HG03175 (cell line): ENCODE results near the gene TRAPPC2L.

Experiments
- ATAC-seq: cut with Tn5 transposase; IDR thresholded peaks from one replicate; pipeline ENCODE4 v1.9.1; 2021; ENCODE audit warnings: mild to moderate bottlenecking, moderate library complexity; ENCODE audit not compliant: unreplicated experiment

The TRAPPC2L gene

DNA sequence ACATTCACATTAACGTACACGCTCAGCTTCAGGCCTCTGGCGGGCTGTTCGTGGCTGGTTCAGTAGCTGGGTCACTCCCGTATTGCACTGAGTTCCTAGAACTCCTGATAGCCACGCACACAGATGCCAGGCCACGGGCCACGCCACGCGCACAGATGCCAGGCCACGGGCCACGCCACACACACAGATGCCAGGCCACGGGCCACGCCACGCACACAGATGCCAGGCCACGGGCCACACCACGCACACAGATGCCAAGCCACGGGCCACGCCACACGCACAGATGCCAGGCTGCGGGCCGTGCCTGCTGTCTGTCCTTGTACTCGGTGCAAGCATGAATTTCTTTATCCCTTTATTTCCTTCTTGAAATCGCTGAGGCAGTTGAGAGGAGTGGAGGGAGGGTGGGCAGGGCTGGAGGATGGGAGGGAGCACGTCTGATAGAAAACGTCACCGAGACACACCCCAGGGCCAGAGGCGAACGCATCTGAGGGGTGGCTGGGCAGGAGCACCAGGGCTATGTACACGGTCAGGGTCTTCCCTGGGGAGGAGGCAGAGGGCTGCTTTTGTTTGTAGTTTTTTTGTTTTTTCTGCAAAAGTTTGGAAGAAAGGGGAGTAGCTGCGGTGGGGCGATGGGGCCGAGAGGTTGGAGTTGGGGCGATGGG, 18.1 kb downstream of the TRAPPC2L start:
- no peak for ATAC-seq

DNA sequence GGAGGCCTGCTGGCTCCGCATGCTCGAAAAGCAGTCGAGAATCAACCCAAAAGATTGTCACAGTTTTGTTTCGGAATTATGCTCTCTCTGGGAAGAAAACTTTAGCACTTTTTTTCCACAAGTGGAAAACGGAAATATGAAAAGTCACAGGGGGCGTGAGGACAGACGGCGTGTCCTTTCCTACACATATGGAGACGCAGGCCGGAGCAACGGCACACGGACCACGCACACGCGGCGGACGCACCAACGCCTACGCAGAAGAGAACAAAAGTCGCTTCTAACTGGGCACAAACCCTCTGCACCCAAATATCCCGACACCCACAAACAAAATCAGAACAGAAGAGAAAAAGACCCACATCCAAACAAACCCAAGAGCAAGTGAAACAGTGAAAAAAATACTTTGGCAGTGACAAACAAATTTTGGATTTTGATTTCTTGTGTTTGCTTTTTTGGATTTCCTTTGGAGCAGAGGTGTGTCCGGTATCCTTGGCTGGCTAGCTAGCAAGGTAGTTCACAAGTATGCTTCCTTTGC, 18.8 kb downstream of the TRAPPC2L start:
- no peak for ATAC-seq

DNA sequence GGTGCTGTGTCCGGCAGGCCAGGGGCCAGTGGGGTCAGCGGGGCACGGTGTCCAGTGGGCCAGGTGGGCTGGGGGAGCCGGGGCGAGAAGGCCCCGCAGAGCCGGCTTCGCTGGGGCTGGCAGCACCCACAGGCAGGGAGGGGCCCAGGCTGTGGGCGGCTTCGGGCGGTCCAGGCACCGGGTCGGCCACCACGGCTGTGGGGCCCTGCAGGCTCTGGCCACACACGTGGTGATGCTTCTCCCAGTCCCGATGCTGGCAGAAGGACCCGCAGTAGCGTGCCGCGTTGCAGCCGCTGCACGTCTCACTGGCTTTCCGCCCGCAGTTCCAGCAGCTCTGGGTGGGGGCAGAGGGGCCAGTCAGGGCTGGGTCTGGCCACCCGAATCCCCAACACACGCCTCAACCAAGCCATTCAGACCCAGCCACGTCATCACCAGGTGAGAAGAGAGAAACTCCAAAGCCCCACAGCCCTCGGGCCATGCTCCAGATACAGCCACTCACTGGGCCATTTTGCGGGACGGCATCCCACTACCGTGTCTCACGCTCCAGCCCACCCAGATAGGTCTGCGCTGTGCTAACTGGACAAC, 20.1 kb downstream of the TRAPPC2L start:
- ATAC-seq: no peak

DNA sequence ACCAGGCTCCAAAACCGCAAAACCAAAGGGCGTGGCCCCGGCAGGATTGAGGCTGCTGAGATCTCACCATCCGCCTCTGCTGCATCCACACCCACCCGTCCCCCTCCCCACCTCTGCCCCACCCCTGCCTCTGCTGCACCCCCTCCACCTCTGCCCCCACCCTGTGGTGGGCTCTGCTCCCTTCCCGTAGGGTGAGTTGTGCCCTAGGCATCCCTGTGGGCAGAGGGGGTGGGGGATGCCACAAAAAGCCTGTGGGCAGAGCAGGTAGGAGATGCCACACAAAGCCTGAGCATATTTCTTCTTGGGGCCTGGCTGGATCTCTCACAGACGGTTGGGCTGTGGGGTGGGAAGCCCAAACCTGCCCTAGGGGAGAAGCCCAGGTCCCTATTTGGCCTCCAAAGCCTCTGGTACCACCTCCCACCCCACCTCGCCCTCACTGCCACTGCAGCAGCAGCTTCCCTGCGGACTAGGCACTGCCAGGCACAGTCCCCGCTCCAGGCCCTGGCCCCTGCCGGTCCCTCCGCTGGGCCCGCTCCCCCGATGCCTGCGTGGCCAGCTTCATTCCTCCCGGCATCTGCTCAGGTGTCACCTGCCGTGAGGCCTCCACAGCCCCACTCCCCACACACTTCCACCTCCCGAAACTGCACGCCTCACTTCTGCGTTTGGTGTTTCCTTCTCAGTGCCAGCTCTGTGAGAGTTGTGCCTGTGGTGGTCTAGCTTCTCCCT, 20.8 kb downstream of the TRAPPC2L start:
- ATAC-seq: no peak

DNA sequence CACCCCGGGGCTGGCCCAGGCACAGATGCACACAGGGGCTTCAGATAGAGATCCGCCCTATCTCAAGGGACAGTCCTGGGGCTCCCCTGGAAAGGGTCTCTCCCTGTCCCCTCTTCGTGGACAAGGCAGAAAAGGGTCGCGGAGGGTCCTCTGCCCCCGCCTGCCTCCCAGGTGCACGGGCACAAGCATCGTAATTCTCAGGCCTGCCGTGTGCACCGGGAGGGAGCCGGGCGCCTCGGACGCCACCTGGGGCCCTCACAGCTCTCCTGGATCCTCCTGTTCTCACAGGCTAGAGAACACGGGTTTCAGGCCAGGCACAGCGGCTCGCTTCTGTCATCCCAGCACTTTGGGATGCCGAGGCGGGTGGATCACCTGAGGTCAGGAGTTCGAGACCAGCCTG, 21.4 kb downstream of the TRAPPC2L start:
- no peak for ATAC-seq

DNA sequence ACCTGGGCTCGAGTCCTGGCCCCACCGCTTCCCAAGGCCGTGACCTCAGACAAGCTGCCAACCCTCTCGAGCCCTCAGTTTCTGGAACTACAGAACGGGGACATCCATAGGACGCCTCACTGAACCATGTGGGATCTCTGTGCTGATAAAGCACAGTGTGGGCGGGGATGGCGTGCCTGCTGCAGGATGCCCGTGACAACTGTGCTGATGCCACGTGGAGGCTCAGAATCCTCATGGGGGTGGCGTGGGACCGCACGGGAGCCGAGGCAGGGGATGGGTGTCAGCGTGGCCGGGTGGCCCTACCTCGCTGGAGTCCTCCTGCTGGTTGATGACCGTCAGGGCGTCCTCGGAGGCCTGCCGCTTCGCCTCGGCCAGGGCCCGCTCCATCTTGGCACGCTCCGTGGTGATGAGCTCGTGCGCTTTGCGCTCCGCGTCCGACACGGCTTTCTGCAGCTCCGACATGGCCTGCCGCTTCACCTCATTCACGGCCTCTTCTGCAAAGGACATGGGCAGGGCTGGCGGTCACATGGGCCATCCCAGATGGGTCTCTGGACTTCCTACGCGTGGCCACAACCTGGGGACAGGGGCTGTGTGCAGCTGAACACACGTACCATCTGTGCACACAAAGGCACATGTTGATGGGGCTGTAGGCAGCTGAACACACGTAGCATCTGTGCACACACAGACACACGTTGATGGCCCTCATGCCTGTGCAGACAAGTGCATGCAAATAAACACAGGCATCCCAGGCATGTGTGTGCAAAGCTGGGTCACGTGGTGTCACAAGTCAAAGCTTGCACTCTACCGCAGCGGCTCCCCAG, 22.2 kb downstream of the TRAPPC2L start:
- ATAC-seq: no peak

DNA sequence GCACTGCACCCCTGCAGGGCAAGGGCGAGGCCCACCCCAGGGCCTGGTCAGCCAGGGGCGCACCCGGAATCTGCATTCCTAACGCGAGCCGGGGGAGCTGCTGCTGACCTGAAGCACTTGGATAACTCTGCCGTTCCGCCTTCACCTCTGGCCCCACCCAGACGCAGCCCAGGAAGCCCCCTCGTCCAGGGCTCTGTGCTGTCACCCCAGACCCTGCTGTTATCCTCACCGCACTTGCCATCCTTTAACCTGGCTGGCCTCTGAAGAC, 22.8 kb downstream of the TRAPPC2L start:
- ATAC-seq: no peak

DNA sequence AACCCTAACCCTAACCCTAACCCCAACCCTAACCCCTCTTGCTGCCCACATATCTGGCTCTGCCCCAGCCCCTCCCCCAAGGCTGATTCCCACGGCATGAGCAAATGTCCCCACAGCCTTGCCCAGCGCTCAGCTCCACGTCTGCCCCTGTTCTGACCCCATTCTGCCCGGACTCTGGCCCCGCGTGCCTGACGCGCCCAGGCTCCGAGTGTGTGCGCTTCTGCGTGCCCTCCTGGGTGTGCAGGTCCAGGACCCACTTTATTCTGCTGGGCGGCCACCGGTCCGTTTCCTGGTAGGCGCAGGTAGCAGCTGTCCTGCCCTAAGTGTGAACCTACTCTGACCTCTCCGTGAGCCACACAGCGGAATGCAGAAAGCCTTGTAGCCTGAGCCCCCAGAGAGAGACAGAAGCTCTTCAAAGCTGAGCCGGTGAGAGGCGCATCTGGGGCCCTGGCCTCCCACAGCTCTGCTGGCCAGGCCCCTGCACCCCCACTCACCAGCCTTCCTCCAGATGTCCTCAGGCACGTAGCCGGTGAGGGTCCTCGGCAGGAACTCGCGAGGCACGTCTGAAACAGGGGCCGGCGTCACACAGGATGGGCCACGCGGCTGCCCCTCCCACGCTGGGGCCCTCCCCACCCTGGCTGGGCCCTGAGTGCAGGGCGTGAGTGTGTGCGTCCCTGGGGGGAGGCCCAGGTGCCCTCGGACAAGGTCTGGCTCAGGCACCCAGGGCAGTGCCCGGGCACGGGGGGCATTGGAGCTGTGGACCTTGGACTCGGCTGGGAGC, 23.5 kb downstream of the TRAPPC2L start:
- ATAC-seq: no peak

DNA sequence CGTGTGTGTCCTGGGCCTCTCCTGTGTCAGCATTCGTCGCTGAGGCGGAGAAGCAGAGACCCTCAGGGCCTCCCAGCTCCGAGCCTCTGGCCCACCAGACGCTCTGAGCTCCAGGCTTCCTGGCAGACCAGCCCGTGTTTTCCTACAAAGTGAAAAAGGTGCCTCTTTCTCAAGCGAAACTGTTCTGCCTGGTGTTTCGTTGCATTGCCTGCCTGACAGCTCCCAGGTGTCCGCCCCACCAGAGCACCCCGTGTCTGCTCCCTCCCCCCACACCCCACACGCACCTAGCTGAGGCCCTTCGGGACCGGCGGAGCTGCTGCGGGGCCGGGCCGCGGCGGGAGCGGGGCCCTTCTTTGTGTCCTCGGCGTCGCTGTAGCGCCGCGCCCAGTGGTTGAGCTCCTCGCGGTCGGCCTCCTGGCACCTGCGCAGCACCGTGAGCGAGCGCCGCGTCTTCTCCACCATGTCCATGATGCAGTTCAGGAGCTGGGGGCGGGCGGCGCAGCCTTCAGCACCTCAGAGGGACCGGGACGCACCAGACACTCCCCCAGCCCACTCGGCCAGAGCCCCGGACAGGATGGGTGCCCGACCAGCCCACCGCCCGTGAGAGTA, 24.2 kb downstream of the TRAPPC2L start:
- no peak for ATAC-seq

DNA sequence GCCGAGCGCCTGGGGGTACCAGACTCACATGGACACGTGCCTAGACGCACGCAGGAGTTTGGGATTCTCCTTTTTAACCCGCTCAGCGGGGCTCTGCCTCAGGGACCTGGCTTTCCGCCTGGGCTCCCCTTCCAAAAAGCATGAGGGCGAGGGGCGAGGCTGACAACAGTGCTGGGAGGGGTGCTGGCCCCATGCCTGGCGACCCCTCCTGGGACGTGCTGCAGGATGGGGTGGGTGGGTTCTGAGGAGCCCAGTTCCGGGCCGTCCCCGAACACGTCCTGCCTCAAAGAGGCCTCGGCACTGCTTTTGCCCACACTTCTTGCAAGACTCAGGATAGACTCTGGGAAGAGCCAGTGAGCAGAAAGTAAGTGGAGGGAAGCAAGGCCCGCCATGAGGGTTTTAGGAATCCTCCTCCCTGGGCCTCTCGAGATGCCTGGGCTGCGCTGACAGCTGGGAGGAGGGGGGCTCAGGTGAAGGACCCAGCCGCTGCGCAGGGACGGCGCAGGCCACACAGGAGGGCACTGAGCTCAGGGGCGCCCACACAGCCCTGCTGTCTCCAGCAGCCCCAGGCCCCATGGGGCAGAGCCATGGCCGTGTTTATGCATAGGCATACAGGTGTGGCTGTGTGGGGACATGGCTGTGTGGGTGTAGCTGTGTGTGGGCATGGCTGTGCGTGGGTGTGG, 24.9 kb downstream of the TRAPPC2L start:
- ATAC-seq: no peak

DNA sequence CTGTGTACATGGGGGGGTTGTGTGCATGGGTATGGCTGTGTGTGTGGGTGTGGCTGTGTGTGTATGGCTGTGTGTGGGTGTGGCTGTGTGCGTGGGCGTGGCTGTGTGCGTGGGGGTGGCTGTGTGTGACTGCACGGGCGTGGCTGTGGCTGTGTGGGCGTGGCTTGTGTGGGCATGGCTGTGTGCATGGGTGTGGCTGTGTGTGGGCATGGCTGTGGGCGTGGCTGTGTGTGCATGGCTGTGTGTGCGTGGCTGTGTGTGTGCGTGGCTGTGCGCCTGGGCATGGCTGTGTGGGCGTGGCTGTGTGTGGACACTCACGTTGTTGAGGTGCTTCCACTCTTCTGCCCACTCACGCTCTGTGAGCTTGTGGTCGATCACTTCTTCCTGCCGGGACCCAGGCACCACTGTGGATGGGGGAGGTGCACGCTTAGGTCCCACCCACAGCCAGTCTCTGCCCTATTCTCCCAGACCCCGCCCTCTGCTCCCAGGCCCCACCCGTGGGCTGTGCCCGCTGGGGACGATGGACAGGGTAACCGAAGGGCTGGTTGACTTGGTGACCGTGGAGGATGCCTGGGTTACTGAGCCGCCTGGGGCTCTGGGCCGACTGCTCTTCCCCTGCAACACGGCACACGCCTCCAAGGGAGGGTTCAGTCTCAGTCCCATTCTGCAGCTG, 25.6 kb downstream of the TRAPPC2L start:
- ATAC-seq: no peak

DNA sequence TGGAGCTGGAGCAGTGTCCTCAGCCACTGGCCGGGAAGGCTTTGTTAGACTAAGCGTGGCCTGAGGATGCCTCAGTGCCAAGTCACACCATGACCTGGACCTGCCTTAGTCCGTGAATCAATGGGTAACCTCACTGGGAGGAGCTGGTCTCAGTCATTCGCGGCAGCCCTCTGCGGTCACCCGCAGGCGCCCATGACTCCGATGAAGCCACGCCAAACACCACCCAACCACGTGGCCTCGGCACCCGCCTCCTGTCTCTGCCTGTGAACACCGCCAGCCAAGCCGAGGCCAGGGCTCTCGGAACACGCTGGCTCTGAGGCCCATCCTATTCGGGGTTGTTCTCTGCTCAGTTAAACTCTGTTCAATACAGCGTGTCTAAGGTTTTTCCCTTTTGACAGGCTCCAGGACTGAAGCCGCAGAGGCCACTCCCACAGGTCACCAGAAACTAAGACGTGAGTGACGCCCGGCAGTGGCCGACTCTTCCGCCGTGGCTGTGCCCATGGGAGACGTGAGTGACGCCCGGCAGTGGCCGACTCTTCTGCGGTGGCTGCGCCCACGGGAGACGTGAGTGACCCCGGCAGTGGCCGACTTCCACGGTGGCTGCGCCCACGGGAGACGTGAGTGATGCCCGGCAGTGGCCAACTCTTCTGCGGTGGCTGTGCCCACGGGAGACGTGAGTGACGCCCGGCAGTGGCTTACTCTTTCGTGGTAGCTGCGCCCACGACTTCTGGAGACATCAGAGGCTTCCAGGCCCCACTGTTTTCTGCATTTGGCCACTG, 26.4 kb downstream of the TRAPPC2L start:
- no peak for ATAC-seq

DNA sequence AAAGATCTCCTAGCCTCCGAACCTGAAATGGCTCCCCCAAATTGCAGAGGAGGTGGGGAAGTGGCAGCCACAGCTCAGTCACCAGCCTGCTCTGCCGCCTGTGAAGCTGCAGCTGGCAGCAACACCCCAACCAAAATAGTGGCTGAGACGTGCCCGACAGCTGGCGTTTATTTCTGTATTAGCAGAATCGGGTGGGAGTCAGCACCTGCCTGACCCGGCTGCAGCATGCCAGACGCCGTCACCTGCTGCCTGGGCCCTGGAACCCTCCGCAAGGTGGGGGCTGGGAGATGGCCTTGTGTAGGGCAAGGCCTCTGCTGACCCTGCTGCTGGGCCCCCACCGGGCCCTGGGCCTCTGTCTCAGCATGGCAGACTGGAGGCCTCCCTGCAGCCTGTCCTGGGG, 27.0 kb downstream of the TRAPPC2L start:
- ATAC-seq: no peak

DNA sequence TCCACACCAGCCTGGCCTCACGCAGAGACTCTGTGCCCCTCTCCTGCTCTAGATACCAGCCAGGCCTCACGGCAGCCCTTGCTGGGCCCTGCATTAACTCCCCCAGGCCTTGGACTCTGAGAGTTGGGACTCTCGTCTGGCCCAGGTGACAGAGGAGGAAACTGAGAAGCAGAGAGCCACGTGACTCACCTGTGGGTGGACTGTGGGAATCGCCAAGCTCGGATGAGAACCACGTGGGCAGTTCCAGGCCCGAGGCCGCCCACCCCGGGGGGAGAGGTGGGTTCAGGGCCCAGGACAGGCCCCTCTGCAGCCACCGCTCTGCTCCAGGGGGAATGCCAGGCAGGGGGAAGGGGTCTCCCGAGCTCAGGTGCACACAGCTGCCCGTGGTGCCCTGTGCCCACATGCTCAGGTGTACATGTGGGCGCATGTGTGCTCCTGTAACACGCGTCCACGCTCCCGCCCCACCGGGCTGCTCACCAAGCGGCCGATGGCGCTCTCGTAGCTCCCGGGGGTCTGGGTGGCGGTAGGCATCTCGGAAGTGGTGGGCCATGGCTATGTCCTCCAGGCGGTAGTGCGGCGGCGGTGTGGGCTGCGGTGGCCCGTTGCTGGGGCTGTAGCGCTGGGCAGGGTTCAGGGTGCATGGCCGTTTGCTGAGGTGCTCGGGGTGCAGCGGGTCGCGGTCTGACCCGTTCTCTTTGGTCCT, 27.8 kb downstream of the TRAPPC2L start:
- ATAC-seq: no peak

DNA sequence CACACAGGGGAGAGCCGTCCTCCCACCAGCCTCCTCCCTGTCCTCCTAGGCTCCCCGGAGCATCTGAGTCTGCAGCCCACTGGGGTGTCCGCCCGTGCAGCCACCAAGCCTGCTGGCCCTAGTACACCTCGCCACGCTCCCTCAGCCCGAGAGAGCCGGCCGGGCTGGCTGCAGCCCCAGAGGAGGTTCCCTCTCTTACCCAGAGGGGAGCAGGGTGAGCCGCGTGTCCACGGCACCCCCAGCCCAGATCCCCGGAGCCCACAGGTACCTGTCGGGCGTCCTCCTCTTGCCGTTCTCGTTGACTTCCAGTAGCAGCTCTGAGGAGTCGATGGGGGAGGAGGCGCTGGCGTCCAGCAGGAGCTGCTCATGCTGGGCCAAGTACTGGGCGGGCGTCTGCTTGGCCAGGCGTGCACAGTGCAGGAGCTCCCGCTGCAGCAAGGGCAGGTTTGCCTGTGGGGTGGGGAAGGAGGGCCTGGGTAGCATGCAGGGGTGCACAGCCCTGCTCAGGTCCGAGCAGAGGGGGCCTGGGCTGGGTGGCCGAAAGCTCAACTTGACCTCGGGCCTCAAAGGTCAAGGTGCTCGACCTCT, 28.9 kb downstream of the TRAPPC2L start:
- no peak for ATAC-seq

DNA sequence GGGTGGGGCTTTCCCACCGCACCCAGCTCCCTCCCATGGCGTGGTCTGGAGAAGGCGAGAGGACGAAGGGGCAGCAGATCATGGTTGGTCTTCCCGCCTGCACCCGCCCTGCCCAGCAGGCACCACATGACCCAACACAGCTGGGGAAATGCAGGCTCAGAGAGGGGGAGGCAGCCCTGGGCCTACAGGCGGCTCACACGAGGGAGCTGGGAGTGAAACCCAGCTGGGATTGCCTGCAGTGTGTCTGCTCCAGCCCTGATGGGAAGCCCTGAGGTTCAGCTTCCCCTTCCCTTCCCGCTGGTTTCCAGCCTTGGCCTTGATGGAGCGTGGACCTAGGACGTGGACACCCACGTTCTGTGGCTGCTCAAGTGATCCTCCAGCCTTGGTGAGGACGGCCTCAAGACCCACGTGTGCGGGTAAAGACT, 29.5 kb downstream of the TRAPPC2L start:
- ATAC-seq: no peak

DNA sequence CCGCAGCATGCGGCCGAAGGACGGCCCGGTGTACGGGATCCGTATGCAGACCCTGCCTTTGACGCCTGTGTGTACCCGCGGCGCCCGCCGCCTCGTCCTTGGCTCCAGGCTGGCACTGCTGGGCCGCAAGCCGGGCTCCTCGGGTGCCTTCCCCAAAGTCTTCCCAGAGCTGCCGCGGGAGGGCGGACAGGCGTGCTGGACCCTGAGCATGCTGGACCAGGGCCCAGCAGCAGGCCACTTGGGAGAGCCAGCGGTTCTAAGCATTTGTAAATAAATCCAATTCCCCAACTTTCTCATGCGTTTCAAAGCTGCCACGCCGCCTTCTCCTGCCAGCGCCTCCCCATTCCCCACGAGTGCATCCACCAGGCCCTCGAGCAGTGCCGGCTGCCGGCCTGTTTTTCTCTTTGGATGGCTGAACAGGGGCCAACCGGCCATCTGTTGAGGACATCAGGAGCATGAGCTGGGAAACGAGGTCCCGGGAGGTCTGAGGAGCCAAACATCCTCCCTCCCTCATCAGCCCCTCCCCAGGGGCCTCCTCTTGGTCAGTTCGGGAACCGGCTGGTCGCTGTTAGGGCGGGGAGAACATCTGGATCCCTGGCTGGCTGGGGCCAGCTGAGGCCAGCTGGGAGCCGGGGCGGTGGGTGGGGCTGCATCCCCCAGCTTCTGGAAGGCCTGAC, 30.1 kb downstream of the TRAPPC2L start:
- ATAC-seq: no peak
